OCI-LY7 (cell line): ENCODE data around the gene GJC2. TPM values are rescaled to one million over a fixed set of nuclear protein-coding genes. Genes with fewer than 3 reads are reported as not detected.

Source experiments
- BruUV-seq: library from RNA; stranded (reverse); fragments of 400-500 nt; replicated peaks from 2 replicates; lab custom pipeline; 2021; lab: Mats Ljungman, UMichigan
- CTCF ChIA-PET: fragments of 300-600 bp; sonication (Branson Sonifier 250); formaldehyde crosslinking; loops from one replicate; lab custom pipeline; 2022; ENCODE audit warnings: antibody characterized with exemption; ENCODE audit not compliant: unreplicated experiment; lab: Charles Lee
- POLR2A ChIA-PET: fragments of 300-600 bp; sonication (Branson Sonifier 250); formaldehyde crosslinking; loops from one replicate; lab custom pipeline; 2022; ENCODE audit warnings: antibody characterized with exemption; lab: Charles Lee
- DNase-seq: peaks from one replicate; pipeline ENCODE4 v3.0.0-alpha.2; 2015; ENCODE audit warnings: low spot score
- H2AFZ ChIP-seq: fragments of 200-600 bp; sonication (generic), shearing (Covaris generic); 2 replicates; pipeline ENCODE4 v1.6.1; 2014; ENCODE audit warnings: mild to moderate bottlenecking, antibody characterized with exemption, low read length, moderate library complexity
- H3K27ac ChIP-seq: fragments of 200-600 bp; sonication (generic); 2 replicates; pipeline ENCODE4 v1.5.1; 2014; ENCODE audit warnings: mixed run types, low read depth, mild to moderate bottlenecking, moderate library complexity, low read length, inconsistent platforms; ENCODE audit not compliant: poor library complexity, severe bottlenecking
- H3K36me3 ChIP-seq: fragments of 200-600 bp; sonication (generic); 2 replicates; pipeline ENCODE4 v1.6.1; 2014; ENCODE audit warnings: mild to moderate bottlenecking, antibody characterized with exemption, low read length, moderate library complexity, mixed read lengths; ENCODE audit not compliant: insufficient read depth
- H3K4me1 ChIP-seq: fragments of 200-600 bp; sonication (generic); 2 replicates; pipeline ENCODE4 v1.5.1; 2014; ENCODE audit warnings: mild to moderate bottlenecking, low read length; ENCODE audit not compliant: insufficient read depth, poor library complexity, severe bottlenecking
- H3K4me2 ChIP-seq: fragments of 200-600 bp; sonication (generic); 2 replicates; pipeline ENCODE4 v1.6.1; 2014; ENCODE audit warnings: mild to moderate bottlenecking, low read length
- H3K4me3 ChIP-seq: fragments of 200-600 bp; sonication (generic); 2 replicates; pipeline ENCODE4 v1.5.1; 2014; ENCODE audit warnings: mild to moderate bottlenecking, low read depth, low read length; ENCODE audit not compliant: poor library complexity, severe bottlenecking
- H3K79me2 ChIP-seq: fragments of 200-600 bp; sonication (generic); 2 replicates; pipeline ENCODE4 v1.6.1; 2016; ENCODE audit warnings: low read depth, mild to moderate bottlenecking, low read length, moderate library complexity, mixed read lengths; ENCODE audit not compliant: insufficient read depth
- H3K9me2 ChIP-seq: fragments of 200-600 bp; sonication (generic); 2 replicates; pipeline ENCODE4 v1.6.1; 2016; ENCODE audit warnings: mild to moderate bottlenecking, low read length, mixed read lengths; ENCODE audit not compliant: insufficient read depth
- H3K9me3 ChIP-seq: fragments of 200-600 bp; sonication (generic); 2 replicates; pipeline ENCODE4 v1.6.1; 2014; ENCODE audit warnings: mild to moderate bottlenecking, mixed run types, low read length, mixed read lengths
- H4K20me1 ChIP-seq: fragments of 200-600 bp; sonication (generic); 2 replicates; pipeline ENCODE4 v1.6.1; 2014; ENCODE audit warnings: mild to moderate bottlenecking, antibody characterized with exemption, low read length, moderate library complexity, mixed read lengths; ENCODE audit not compliant: insufficient read depth
- CTCF ChIP-seq: fragments of 200-600 bp; sonication (generic); conservative IDR thresholded peaks from 2 replicates; pipeline ENCODE4 v1.5.1; 2014; ENCODE audit warnings: mild to moderate bottlenecking, antibody characterized with exemption, low read length, moderate library complexity, mixed read lengths
- EZH2phosphoT487 ChIP-seq: fragments of 200-600 bp; sonication (generic); IDR thresholded peaks from 2 replicates; pipeline ENCODE4 v1.6.1; 2018; ENCODE audit warnings: low read depth, borderline replicate concordance, mild to moderate bottlenecking, mixed run types, antibody characterized with exemption, low read length, moderate library complexity, mixed read lengths
- intact Hi-C: fragments of 100-400 bp; cut with micrococcal nuclease; formaldehyde crosslinking; loops from one replicate; pipeline ENCODE4 v1.10.0; 2022; ENCODE audit not compliant: unreplicated experiment
- total RNA-seq, 2 experiments: library from RNA; depleted of rRNA in 1 of 2; stranded (reverse); fragments of >200 nt in 1 of 2; shearing (Covaris generic) in 1 of 2; gene quantifications; 2 replicates each; pipeline ENCODE4 v1.2.3, GENCODE V29; 2014 to 2022

Gene GJC2
- total RNA-seq, 2 experiments from 2014 or later: 0.22 to 0.80 TPM

- BruUV-seq: TSS peak; percentile 13
- POLR2A ChIA-PET: interaction anchor here (0.6 kb wide), 1 partner anchor 1283 kb away, joined by 3 read pairs; no protein-coding TSS in a partner anchor
- no peak for DNase-seq
- Histone ChIP-seq H4K20me1 (peaks cover 5% of the 10 kb centered on the region; the same call in 1 of the 2 replicates), H2AFZ (no peak overlapping the region), H3K36me3 (no peaks in the 10 kb centered on the region), H3K9me3 (no peaks in the 10 kb centered on the region), H3K4me1 (peaks cover 15% of the 10 kb centered on the region), H3K9me2 (no peaks in the 10 kb centered on the region), H3K27ac (no peak overlapping the region), H3K4me2 (no peak overlapping the region), H3K79me2 (peaks cover 11% of the 10 kb centered on the region; the same call in 1 of the 2 replicates), H3K4me3 (no peak overlapping the region)
- TF ChIP-seq CTCF (no peak), EZH2phosphoT487 (no peak)
- CTCF ChIA-PET: no interaction called here
- intact Hi-C loops: loop anchor here (5.0 kb wide), 2 partner anchors 87 to 382 kb away; partner anchors contain the start of gene ARF1
Observed at GRCh38 chr1:228169345-228169744, 19.6 kb downstream of the GJC2 start.

GRCh38 chr1:228170666-228171065 is 20.9 kb downstream of the GJC2 start:
- intact Hi-C loops: no loop called here
- no peak overlapping the region for H2AFZ ChIP-seq
- no peaks in the 10 kb centered on the region for H3K9me2 ChIP-seq
- TF ChIP-seq CTCF (no peak), EZH2phosphoT487 (no peak)
- peaks cover 5% of the 10 kb centered on the region; the same call in 1 of the 2 replicates for H4K20me1 ChIP-seq
- peaks cover 11% of the 10 kb centered on the region; the same call in 1 of the 2 replicates for H3K79me2 ChIP-seq
- H3K27ac ChIP-seq: no peak overlapping the region
- peaks cover 8% of the 10 kb centered on the region for H3K4me1 ChIP-seq
- BruUV-seq: no TSS peak
- H3K4me2 ChIP-seq: no peak overlapping the region
- no peak overlapping the region for H3K4me3 ChIP-seq
- H3K36me3 ChIP-seq: peaks cover 9% of the 10 kb centered on the region; the same call in 1 of the 2 replicates
- no peaks in the 10 kb centered on the region for H3K9me3 ChIP-seq
- DNase-seq: no peak
- ChIA-PET CTCF (no interaction called here), POLR2A (no interaction called here)

- H3K4me2 ChIP-seq: no peak overlapping the region
- no peaks in the 10 kb centered on the region for H3K9me3 ChIP-seq
- no peak overlapping the region for H3K4me3 ChIP-seq
- ChIA-PET CTCF (no interaction called here), POLR2A (no interaction called here)
- DNase-seq: no peak
- intact Hi-C loops: no loop called here
- no peak overlapping the region for H2AFZ ChIP-seq
- H3K79me2 ChIP-seq: peaks cover 9% of the 10 kb centered on the region; the same call in 1 of the 2 replicates
- peaks cover 9% of the 10 kb centered on the region; the same call in 1 of the 2 replicates for H3K36me3 ChIP-seq
- no peak overlapping the region for H3K27ac ChIP-seq
- H3K9me2 ChIP-seq: no peaks in the 10 kb centered on the region
- H3K4me1 ChIP-seq: peaks cover 8% of the 10 kb centered on the region
- TF ChIP-seq CTCF (no peak), EZH2phosphoT487 (no peak)
- BruUV-seq: no TSS peak
- peaks cover 5% of the 10 kb centered on the region; the same call in 1 of the 2 replicates for H4K20me1 ChIP-seq
Observed at GRCh38 chr1:228171221-228171891, 21.6 kb downstream of the GJC2 start.
